Osteocyte (in vitro differentiated cells): ENCODE data around the gene SLC5A12. TPM values are rescaled to one million over a fixed set of nuclear protein-coding genes. Genes with fewer than 3 reads are reported as not detected.

Experiments used
- DNase-seq: peaks from one replicate; pipeline ENCODE4 v3.0.0; 2021; ENCODE audit warnings: mixed read lengths; ENCODE audit not compliant: unreplicated experiment; ENCODE audit errors: extremely low spot score
- H3K27ac Mint-ChIP-seq: one replicate; pipeline ENCODE4 v1.8.0; 2021; ENCODE audit warnings: mild to moderate bottlenecking, mixed read lengths; ENCODE audit not compliant: unreplicated experiment
- H3K27me3 Mint-ChIP-seq: one replicate; pipeline ENCODE4 v1.8.0; 2021; ENCODE audit warnings: mixed read lengths; ENCODE audit not compliant: unreplicated experiment
- H3K36me3 Mint-ChIP-seq: one replicate; pipeline ENCODE4 v1.8.0; 2021; ENCODE audit warnings: mixed read lengths; ENCODE audit not compliant: unreplicated experiment
- H3K4me1 Mint-ChIP-seq: one replicate; pipeline ENCODE4 v1.8.0; 2021; ENCODE audit warnings: mixed read lengths; ENCODE audit not compliant: unreplicated experiment
- H3K4me3 Mint-ChIP-seq: one replicate; pipeline ENCODE4 v1.8.0; 2021; ENCODE audit warnings: mild to moderate bottlenecking, moderate library complexity, mixed read lengths; ENCODE audit not compliant: unreplicated experiment
- H3K9me3 Mint-ChIP-seq: one replicate; pipeline ENCODE4 v1.8.0; 2021; ENCODE audit warnings: mixed read lengths; ENCODE audit not compliant: unreplicated experiment
- total RNA-seq: library from RNA; stranded (reverse); gene quantifications from 2 replicates; pipeline ENCODE4 v1.2.1, GENCODE V29; 2021
- TF ChIP-seq, protein P1 (sequence below): fragments of 200-600 bp; sonication (generic); IDR thresholded peaks from 2 replicates; pipeline ENCODE4 v1.5.0; 2021; ENCODE audit warnings: antibody characterized with exemption, mild to moderate bottlenecking, moderate library complexity

SLC5A12 gene
- total RNA-seq, 1 donor from 2014 or later = 1.2 TPM

DNA sequence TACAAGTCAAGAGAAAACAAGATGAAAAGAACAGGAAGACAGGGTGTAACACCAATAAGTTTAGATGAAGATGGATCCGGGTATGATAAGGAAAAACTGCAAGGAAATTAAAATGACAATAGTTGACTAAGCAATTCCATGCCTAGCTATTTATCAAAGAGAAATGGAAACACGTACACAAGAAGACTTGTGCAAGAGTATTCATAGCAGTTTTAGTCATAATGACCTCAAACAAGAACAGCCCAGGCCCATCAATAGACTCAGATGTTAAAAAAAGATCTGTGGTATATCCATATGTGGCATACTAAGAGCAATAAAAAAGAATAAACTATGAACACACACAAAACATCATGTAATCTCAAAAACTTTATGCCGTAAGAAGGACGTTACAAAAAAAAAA, 33.2 kb downstream of the SLC5A12 start:
- no peaks in the 10 kb centered on the region for H3K27me3 Mint-ChIP-seq
- H3K27ac Mint-ChIP-seq = no peak overlapping the region
- H3K4me3 Mint-ChIP-seq = no peak overlapping the region
- DNase-seq = no peak
- no peaks in the 10 kb centered on the region for H3K9me3 Mint-ChIP-seq
- TF ChIP-seq, protein P1, sequence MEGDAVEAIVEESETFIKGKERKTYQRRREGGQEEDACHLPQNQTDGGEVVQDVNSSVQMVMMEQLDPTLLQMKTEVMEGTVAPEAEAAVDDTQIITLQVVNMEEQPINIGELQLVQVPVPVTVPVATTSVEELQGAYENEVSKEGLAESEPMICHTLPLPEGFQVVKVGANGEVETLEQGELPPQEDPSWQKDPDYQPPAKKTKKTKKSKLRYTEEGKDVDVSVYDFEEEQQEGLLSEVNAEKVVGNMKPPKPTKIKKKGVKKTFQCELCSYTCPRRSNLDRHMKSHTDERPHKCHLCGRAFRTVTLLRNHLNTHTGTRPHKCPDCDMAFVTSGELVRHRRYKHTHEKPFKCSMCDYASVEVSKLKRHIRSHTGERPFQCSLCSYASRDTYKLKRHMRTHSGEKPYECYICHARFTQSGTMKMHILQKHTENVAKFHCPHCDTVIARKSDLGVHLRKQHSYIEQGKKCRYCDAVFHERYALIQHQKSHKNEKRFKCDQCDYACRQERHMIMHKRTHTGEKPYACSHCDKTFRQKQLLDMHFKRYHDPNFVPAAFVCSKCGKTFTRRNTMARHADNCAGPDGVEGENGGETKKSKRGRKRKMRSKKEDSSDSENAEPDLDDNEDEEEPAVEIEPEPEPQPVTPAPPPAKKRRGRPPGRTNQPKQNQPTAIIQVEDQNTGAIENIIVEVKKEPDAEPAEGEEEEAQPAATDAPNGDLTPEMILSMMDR = no peak
- no peaks in the 10 kb centered on the region for H3K36me3 Mint-ChIP-seq
- no peaks in the 10 kb centered on the region for H3K4me1 Mint-ChIP-seq

DNA sequence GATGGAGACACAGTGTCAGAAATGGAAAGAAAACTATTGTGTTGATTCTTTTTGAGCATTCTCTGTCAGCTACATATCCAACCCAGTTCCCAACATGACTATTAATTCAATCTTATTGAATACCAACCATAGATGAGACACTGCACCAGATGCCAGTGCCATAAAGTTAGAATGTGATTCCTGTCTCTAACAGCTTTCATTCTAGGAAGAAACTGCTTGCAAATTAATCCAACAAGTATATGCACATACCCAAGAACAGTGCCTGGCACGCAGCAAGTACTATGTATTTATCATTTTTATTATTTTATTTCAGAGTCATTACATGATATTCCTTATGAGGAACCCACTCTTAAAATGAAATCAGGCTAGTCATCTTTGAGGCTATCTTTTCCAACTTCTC, 34.5 kb downstream of the SLC5A12 start:
- no peak for DNase-seq
- Mint-ChIP-seq H3K4me1 (no peaks in the 10 kb centered on the region), H3K27ac (no peak overlapping the region), H3K27me3 (no peaks in the 10 kb centered on the region), H3K4me3 (no peak overlapping the region), H3K36me3 (no peaks in the 10 kb centered on the region), H3K9me3 (no peaks in the 10 kb centered on the region)
- TF ChIP-seq, protein P1 = no peak

DNA sequence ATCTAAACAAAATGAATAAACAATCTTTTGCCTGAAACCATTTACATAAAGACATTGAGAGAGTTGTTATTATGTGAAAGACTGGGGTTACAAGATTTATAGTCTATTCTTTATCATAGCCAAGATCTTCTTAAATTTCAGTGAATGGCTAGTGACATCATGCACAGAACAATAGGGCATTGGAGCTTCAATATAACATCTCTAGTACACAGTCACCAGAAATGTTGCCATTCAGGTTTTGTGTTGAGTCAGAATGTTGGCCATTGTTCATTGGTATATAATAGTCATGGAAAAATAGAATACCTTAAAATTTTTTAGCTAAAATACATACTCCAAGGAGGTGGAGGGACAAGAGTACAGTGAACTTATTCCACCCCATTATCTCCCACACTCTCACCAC, 44.3 kb downstream of the SLC5A12 start:
- TF ChIP-seq, protein P1 = no peak
- Mint-ChIP-seq H3K4me1 (no peaks in the 10 kb centered on the region), H3K36me3 (no peaks in the 10 kb centered on the region), H3K9me3 (peaks cover 5% of the 10 kb centered on the region), H3K4me3 (no peak overlapping the region), H3K27me3 (peaks cover 2% of the 10 kb centered on the region), H3K27ac (no peak overlapping the region)
- DNase-seq = no peak

DNA sequence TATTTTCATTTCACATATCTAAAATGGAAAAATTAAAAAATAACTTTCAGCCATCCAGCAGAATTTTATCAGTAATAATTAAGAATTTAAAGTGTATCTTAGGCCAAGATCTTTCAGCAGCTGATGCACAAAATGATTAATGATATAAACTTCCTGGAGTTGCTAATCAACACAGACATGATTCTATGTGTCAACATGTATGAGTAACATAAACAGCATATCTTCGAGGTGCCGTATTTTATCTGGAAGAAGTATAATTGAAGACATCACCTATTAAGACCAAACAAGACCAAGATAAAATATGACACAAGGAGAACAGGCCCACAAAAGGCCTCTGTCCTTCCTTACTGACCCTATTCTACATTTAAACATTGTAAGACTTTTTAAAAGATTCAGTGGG, 45.2 kb downstream of the SLC5A12 start:
- Mint-ChIP-seq H3K27me3 (peaks cover 8% of the 10 kb centered on the region), H3K4me3 (no peak overlapping the region), H3K27ac (no peak overlapping the region), H3K4me1 (no peaks in the 10 kb centered on the region), H3K9me3 (peaks cover 5% of the 10 kb centered on the region), H3K36me3 (no peaks in the 10 kb centered on the region)
- TF ChIP-seq, protein P1 = no peak
- DNase-seq = no peak

DNA sequence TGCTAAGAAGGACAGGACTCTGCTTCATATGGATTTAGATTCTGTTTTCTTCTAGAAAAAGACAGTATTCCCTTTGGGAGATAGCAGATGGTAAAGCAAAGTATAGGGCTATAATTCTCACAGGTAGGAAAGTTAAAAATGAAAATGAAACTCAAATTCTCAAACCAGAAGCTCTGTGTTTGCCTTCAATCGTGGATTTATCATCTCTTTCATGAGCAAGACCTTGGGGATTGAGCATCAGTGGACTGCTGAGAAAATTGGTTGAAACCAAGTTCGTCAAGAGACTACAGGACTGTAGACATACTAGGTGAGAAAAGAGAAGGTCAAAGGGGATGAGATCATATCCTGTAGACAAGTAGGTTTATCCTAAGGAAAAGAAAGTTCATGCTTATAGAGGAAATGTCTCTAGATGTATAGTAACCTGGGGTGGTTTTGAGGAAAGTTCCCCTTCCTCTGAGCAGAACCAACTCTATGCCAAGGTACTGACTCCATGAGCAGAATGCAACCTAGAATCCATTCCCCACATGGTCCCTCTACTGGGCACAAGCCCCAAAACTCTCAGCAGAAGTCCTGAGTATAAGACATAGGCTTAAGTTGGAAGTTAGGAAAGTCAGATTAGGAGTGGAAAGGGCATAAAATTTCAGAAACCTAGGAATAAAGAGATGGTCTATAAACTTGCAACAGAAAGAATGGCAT, 46.5 kb downstream of the SLC5A12 start:
- Mint-ChIP-seq H3K36me3 (no peaks in the 10 kb centered on the region), H3K27me3 (peaks cover 8% of the 10 kb centered on the region)
- no peak for DNase-seq

More for the DNA sequence above, 46.5 kb downstream of the SLC5A12 start:
- TF ChIP-seq, protein P1 = no peak
- no peaks in the 10 kb centered on the region for H3K4me1 Mint-ChIP-seq
- peaks cover 5% of the 10 kb centered on the region for H3K9me3 Mint-ChIP-seq
- H3K4me3 Mint-ChIP-seq = no peak overlapping the region
- H3K27ac Mint-ChIP-seq = no peak overlapping the region
